HepG2 (cell line): ENCODE data around the gene AKR7A3. TPM values are rescaled to one million over a fixed set of nuclear protein-coding genes. Genes with fewer than 3 reads are reported as not detected.

ENCODE experiments used
- ATAC-seq: fragments of 200-7000 bp; cut with Tn5 transposase; 3 replicates; pipeline ENCODE4 v1.9.1; 2020; ENCODE audit warnings: mild to moderate bottlenecking, moderate library complexity
- BruUV-seq: library from RNA; stranded (reverse); fragments of 400-500 nt; replicated peaks from 2 replicates; lab custom pipeline; 2021; lab: Mats Ljungman, UMichigan
- CTCF ChIA-PET: fragments of 300-600 bp; formaldehyde crosslinking; extraction: SDS; loops from one replicate; lab custom pipeline; 2021; ENCODE audit warnings: low total read pairs, inconsistent platforms, low intra/inter-chr PET ratio; lab: Yijun Ruan, JAX
- POLR2A ChIA-PET: fragments of 350-600 bp; sonication (Branson Sonifier 250); formaldehyde crosslinking; loops from one replicate; lab custom pipeline; 2020; ENCODE audit warnings: antibody characterized with exemption, inconsistent platforms; lab: Yijun Ruan, JAX
- DNase-seq: peaks from one replicate; pipeline ENCODE4 v3.0.0-alpha.2; 2015; ENCODE audit warnings: low spot score
- FAIRE-seq: peaks from 3 replicates; lab custom pipeline; 2011; peaks lifted over from hg19 to GRCh38; lab: Jason Lieb, UNC
- H2AFZ ChIP-seq: one replicate; pipeline ENCODE4 v1.6.1; 2011; ENCODE audit warnings: low read length, inconsistent platforms
- H3K27ac ChIP-seq: fragments of 300-600 bp; 3 replicates; pipeline ENCODE4 v1.8.0; 2011; ENCODE audit warnings: mixed run types, mild to moderate bottlenecking, mixed read lengths, low read length, inconsistent platforms; ENCODE audit not compliant: insufficient read depth; ENCODE audit errors: extremely low read length
- H3K27me3 ChIP-seq, 2 experiments: fragments of 200-600 bp in 1 of 2; 2 replicates in 1 of 2; 3 replicates in 1 of 2; pipeline versions ENCODE4 v1.6.0 to v1.8.0; 2011; ENCODE audit warnings: low read length in 2 of 2, mild to moderate bottlenecking in 2 of 2, moderate library complexity in 2 of 2, inconsistent platforms in 1 of 2; ENCODE audit not compliant: insufficient read depth in 2 of 2, control insufficient read depth in 1 of 2
- H3K36me3 ChIP-seq, 2 experiments: fragments of 200-600 bp in 1 of 2; replicated peaks in 1 of 2; 2 replicates in 1 of 2; 3 replicates in 1 of 2; pipeline versions ENCODE4 v1.5.1 to v1.8.0; 2011; ENCODE audit warnings: low read length in 2 of 2, inconsistent platforms in 1 of 2; ENCODE audit not compliant: insufficient read depth in 2 of 2, control insufficient read depth in 1 of 2
- H3K4me1 ChIP-seq: 2 replicates; pipeline ENCODE4 v1.5.1; 2012; ENCODE audit warnings: low read length, inconsistent platforms; ENCODE audit not compliant: insufficient read depth
- H3K4me2 ChIP-seq: 2 replicates; pipeline ENCODE4 v1.6.0; 2011; ENCODE audit warnings: low read depth, low read length, inconsistent platforms
- H3K4me3 ChIP-seq, 3 experiments: fragments of 200-600 bp in 1 of 3; sonication (generic), shearing (Covaris generic) in 1 of 3; replicated peaks in 1 of 3; 2 replicates each; pipeline ENCODE4 v1.5.1; 2011 to 2016; ENCODE audit warnings: low read length in 3 of 3, inconsistent platforms in 2 of 3, low read depth in 2 of 3, mild to moderate bottlenecking in 2 of 3, control low read depth in 1 of 3, mixed read lengths in 1 of 3; ENCODE audit not compliant: insufficient read depth in 1 of 3
- H3K79me2 ChIP-seq: one replicate; pipeline ENCODE4 v1.6.1; 2011; ENCODE audit warnings: low read length, inconsistent platforms; ENCODE audit not compliant: insufficient read depth
- H3K9ac ChIP-seq: 2 replicates; pipeline ENCODE4 v1.6.0; 2011; ENCODE audit warnings: mild to moderate bottlenecking, low read depth, low read length, inconsistent platforms; ENCODE audit not compliant: insufficient read depth
- H3K9me3 ChIP-seq: 2 replicates; pipeline ENCODE4 v1.5.1; 2012; ENCODE audit warnings: mild to moderate bottlenecking, low read length
- H4K20me1 ChIP-seq: 2 replicates; pipeline ENCODE4 v1.6.0; 2011; ENCODE audit warnings: inconsistent platforms, mild to moderate bottlenecking, low read length, moderate library complexity; ENCODE audit not compliant: insufficient read depth
- CEBPB ChIP-seq: IDR thresholded peaks from 2 replicates; pipeline ENCODE4 v1.6.1; 2011; ENCODE audit warnings: low read depth, low read length, improper control_type of control experiment, borderline replicate concordance
- CEBPG ChIP-seq: IDR thresholded peaks from 2 replicates; pipeline ENCODE4 v1.6.1; 2016
- KDM3A ChIP-seq: IDR thresholded peaks from 2 replicates; pipeline ENCODE4 v1.6.1; 2018; ENCODE audit warnings: low read depth, missing compliant biosample characterization
- MAFK ChIP-seq, 2 experiments: IDR thresholded peaks in 1 of 2; conservative IDR thresholded peaks in 1 of 2; 2 replicates each; pipeline ENCODE4 v1.6.1; 2011; ENCODE audit warnings: improper control_type of control experiment in 2 of 2, low read length in 2 of 2
- RAD21 ChIP-seq: fragments of 450-650 bp; formaldehyde crosslinking; IDR thresholded peaks from 2 replicates; pipeline ENCODE4 v1.5.0; 2020; ENCODE audit warnings: mild to moderate bottlenecking
- REL ChIP-seq: sonication (generic); formaldehyde crosslinking; conservative IDR thresholded peaks from 2 replicates; pipeline ENCODE4 v1.8.0; 2022; ENCODE audit warnings: mild to moderate bottlenecking, missing genetic modification reagents, moderate library complexity
- SIX1 ChIP-seq: sonication (generic); formaldehyde crosslinking; IDR thresholded peaks from 2 replicates; pipeline ENCODE4 v1.4.0; 2020; ENCODE audit warnings: missing genetic modification reagents, borderline replicate concordance
- SMC3 ChIP-seq: IDR thresholded peaks from 2 replicates; pipeline ENCODE4 v1.6.1; 2011; ENCODE audit warnings: low read length, improper control_type of control experiment
- STAG1 ChIP-seq: sonication (generic); formaldehyde crosslinking; IDR thresholded peaks from 2 replicates; pipeline ENCODE4 v1.4.0; 2020; ENCODE audit warnings: missing genetic modification reagents
- XRCC5 ChIP-seq: fragments of 200-400 bp; formaldehyde crosslinking; optimal IDR thresholded peaks from 2 replicates; pipeline ENCODE3; 2017; ENCODE audit warnings: mild to moderate bottlenecking, low read length
- YEATS2 ChIP-seq: sonication (generic); formaldehyde crosslinking; IDR thresholded peaks from 2 replicates; pipeline ENCODE4 v1.4.0; 2020; ENCODE audit warnings: missing genetic modification reagents, borderline replicate concordance
- ZFX ChIP-seq: sonication (generic); formaldehyde crosslinking; IDR thresholded peaks from 2 replicates; pipeline ENCODE4 v1.4.0; 2020; ENCODE audit warnings: mild to moderate bottlenecking, low read depth, missing genetic modification reagents, moderate library complexity
- WGBS: methylation state at CpG from one replicate; pipeline ENCODE4 v1.1.6; 2017; ENCODE audit warnings: low lambda C conversion rate; 5-methylcytosine and 5-hydroxymethylcytosine counted together
- in situ Hi-C: cut with HindIII; loops from 2 replicates; pipeline ENCODE4 v1.10.0; 2017; ENCODE audit warnings: low pct_unique_long_range_greater_than_20kb; ENCODE audit not compliant: extremely low pct_ligation_motif_present
- intact Hi-C: fragments of 100-400 bp; cut with micrococcal nuclease; formaldehyde crosslinking; loops from one replicate; pipeline ENCODE4 v1.10.0; 2022; ENCODE audit not compliant: unreplicated experiment
- polyA plus RNA-seq, 8 experiments: library from polyadenylated mRNA; depleted of rRNA in 3 of 8; stranded (reverse) in 7 of 8; unstranded in 1 of 8; fragments of >200 nt; fragmentation: Illumina TruSeq in 4 of 8; extraction: Trizol in 4 of 8; gene quantifications; 2 replicates each; pipeline versions ENCODE4 v1.2.1 to v1.2.3, GENCODE V29; 2011 to 2016; ENCODE audit warnings: low read depth in 4 of 8, missing spikeins in 1 of 8, mixed read lengths in 1 of 8; ENCODE audit not compliant: insufficient read depth in 1 of 8
- total RNA-seq, 5 experiments: library from RNA; depleted of rRNA; stranded (reverse); fragments of >200 nt; fragmentation: Illumina TruSeq; extraction: Trizol; gene quantifications; 2 replicates each; pipeline ENCODE4 v1.2.3, GENCODE V29; 2016; ENCODE audit warnings: low read depth in 1 of 5
- TF ChIP-seq, protein P1 (sequence below): sonication (generic); formaldehyde crosslinking; IDR thresholded peaks from 2 replicates; pipeline ENCODE4 v1.4.0; 2020; ENCODE audit warnings: missing genetic modification reagents
- TF ChIP-seq, protein P2 (sequence below): sonication (generic); formaldehyde crosslinking; IDR thresholded peaks from 2 replicates; pipeline ENCODE4 v1.8.1; 2022; ENCODE audit warnings: mild to moderate bottlenecking, missing genetic modification reagents
- TF ChIP-seq, protein P3 (sequence below): sonication (generic); formaldehyde crosslinking; IDR thresholded peaks from 2 replicates; pipeline ENCODE4 v1.4.0; 2020; ENCODE audit warnings: missing genetic modification reagents, mild to moderate bottlenecking, borderline replicate concordance
- TF ChIP-seq, protein P4 (sequence below): sonication (generic); formaldehyde crosslinking; IDR thresholded peaks from 2 replicates; pipeline ENCODE4 v1.5.0; 2020; ENCODE audit warnings: mild to moderate bottlenecking, missing genetic modification reagents, moderate library complexity

AKR7A3 gene
- total and polyA plus RNA-seq, 2 of the 13 experiments (the other 11 are each of a cell fraction or from before 2014, with no cell fraction given), result 0.58 to 1.00 TPM

DNA sequence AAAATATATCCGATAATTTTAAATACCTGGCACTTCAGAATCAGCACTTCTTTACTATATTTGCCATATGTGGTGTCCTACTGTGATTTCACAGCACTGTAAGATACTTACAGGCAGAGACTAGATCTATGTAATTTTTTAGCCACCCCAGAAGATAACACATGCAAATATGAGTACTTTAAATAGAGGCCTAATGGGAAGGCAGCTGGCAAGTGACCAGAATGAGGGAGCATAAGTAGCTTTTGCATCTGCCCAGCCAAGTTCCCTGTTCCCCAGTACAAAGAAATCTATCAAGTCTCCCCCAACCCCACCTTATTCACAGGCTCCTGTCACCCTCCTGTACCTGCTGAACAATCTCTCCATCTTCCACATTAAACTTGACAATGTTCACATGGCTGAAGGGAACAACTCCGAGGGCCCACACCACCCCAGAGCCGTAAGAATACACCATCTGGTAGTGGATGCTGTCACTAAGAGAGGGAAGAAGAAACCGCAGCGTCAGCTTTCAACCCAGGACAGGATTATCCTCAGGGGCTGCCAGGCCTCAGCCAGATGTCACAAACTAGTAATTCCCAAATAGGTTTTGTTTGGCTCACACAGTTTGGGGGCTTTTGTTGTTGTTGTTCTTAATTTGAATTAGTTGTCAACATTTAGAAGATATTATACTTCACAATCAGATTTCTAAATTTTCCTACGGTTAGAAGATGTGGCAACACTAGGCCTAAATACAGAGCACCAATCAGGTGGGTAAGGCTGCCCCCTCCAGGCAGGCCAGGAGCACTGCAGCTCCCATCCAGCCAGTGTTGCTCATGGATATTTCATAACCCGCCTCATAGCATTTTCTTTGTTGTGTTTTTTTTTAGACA, 47.7 kb downstream of the AKR7A3 start:
- ATAC-seq, result peak; percentile 89
- Histone ChIP-seq H3K27me3 (no peaks in the 10 kb centered on the region), H3K27ac (no peak overlapping the region), H3K36me3 (peaks cover 37 to 81% of the 10 kb centered on the region in 2 experiments), H3K4me1 (no peaks in the 10 kb centered on the region), H4K20me1 (no peaks in the 10 kb centered on the region), H3K4me2 (no peak overlapping the region), H3K9ac (no peak overlapping the region), H2AFZ (no peak overlapping the region), H3K4me3 (no peak overlapping the region), H3K9me3 (no peaks in the 10 kb centered on the region), H3K79me2 (no peaks in the 10 kb centered on the region)
- 88% methylated on average over 7 of the region's 7 CpGs for WGBS
- ChIA-PET CTCF (interaction anchor here (2.3 kb wide), 1 partner anchor 62 kb away, joined by 10 read pairs; no protein-coding TSS in a partner anchor), POLR2A (no interaction called here)
- intact Hi-C loops, result loop anchor here (2.0 kb wide), 1 partner anchor 62 kb away; no protein-coding TSS in a partner anchor
- peak; percentile 60 for DNase-seq
- FAIRE-seq, result peak; percentile 70
- in situ Hi-C loops, result no loop called here
- BruUV-seq, result no TSS peak
- TF ChIP-seq, protein P1, sequence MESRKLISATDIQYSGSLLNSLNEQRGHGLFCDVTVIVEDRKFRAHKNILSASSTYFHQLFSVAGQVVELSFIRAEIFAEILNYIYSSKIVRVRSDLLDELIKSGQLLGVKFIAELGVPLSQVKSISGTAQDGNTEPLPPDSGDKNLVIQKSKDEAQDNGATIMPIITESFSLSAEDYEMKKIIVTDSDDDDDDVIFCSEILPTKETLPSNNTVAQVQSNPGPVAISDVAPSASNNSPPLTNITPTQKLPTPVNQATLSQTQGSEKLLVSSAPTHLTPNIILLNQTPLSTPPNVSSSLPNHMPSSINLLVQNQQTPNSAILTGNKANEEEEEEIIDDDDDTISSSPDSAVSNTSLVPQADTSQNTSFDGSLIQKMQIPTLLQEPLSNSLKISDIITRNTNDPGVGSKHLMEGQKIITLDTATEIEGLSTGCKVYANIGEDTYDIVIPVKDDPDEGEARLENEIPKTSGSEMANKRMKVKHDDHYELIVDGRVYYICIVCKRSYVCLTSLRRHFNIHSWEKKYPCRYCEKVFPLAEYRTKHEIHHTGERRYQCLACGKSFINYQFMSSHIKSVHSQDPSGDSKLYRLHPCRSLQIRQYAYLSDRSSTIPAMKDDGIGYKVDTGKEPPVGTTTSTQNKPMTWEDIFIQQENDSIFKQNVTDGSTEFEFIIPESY (CRISPR knock-in tag), result 0 out of 2 replicates have a peak, but pooled peaks have one; percentile 29
- TF ChIP-seq REL (CRISPR knock-in tag) (no peak), CEBPB (peak; percentile 84), CEBPG (CRISPR knock-in tag) (peak; percentile 77), YEATS2 (CRISPR knock-in tag) (0 out of 2 replicates have a peak, but pooled peaks have one; percentile 19), ZFX (CRISPR knock-in tag) (peak; percentile 55; the same call in 1 of the 2 replicates), SIX1 (CRISPR knock-in tag) (no peak), STAG1 (CRISPR knock-in tag) (peak; percentile 79), KDM3A (CRISPR knock-in tag) (0 out of 2 replicates have a peak, but pooled peaks have one; percentile 46), XRCC5 (peak; percentile 32), RAD21 (CRISPR knock-in tag) (peak; percentile 78), SMC3 (peak; percentile 73), MAFK (conservative IDR thresholded peaks at IDR 0.05 in 1 of 2, IDR thresholded peaks at IDR 0.05 in 1 of 2; ENCODE audit: low read length in 2 of 2) (0 out of 4 replicates have a peak, but pooled peaks of 1 of the 2 experiments have one; percentile 15)
- TF ChIP-seq, protein P2, sequence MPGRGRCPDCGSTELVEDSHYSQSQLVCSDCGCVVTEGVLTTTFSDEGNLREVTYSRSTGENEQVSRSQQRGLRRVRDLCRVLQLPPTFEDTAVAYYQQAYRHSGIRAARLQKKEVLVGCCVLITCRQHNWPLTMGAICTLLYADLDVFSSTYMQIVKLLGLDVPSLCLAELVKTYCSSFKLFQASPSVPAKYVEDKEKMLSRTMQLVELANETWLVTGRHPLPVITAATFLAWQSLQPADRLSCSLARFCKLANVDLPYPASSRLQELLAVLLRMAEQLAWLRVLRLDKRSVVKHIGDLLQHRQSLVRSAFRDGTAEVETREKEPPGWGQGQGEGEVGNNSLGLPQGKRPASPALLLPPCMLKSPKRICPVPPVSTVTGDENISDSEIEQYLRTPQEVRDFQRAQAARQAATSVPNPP (CRISPR knock-in tag), result no peak
- TF ChIP-seq, protein P3, sequence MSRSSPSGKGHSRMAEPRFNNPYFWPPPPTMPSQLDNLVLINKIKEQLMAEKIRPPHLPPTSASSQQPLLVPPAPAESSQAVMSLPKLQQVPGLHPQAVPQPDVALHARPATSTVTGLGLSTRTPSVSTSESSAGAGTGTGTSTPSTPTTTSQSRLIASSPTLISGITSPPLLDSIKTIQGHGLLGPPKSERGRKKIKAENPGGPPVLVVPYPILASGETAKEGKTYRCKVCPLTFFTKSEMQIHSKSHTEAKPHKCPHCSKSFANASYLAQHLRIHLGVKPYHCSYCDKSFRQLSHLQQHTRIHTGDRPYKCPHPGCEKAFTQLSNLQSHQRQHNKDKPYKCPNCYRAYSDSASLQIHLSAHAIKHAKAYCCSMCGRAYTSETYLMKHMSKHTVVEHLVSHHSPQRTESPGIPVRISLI (CRISPR knock-in tag), result peak; percentile 36; the same call in 1 of the 2 replicates
- TF ChIP-seq, protein P4, sequence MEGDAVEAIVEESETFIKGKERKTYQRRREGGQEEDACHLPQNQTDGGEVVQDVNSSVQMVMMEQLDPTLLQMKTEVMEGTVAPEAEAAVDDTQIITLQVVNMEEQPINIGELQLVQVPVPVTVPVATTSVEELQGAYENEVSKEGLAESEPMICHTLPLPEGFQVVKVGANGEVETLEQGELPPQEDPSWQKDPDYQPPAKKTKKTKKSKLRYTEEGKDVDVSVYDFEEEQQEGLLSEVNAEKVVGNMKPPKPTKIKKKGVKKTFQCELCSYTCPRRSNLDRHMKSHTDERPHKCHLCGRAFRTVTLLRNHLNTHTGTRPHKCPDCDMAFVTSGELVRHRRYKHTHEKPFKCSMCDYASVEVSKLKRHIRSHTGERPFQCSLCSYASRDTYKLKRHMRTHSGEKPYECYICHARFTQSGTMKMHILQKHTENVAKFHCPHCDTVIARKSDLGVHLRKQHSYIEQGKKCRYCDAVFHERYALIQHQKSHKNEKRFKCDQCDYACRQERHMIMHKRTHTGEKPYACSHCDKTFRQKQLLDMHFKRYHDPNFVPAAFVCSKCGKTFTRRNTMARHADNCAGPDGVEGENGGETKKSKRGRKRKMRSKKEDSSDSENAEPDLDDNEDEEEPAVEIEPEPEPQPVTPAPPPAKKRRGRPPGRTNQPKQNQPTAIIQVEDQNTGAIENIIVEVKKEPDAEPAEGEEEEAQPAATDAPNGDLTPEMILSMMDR, result peak; percentile 86
